HUES64 (cell line): Measurements from ENCODE around the gene SPATA3.

Experiments
- H3K27ac ChIP-seq: 2 replicates; pipeline ENCODE4 v1.7.0; 2013; ENCODE audit warnings: low read depth, low read length, inconsistent platforms
- H3K27me3 ChIP-seq: 2 replicates; pipeline ENCODE4 v1.6.1; 2013; ENCODE audit warnings: mild to moderate bottlenecking, low read length; ENCODE audit not compliant: insufficient read depth
- H3K36me3 ChIP-seq: 2 replicates; pipeline ENCODE4 v1.6.1; 2013; ENCODE audit warnings: mild to moderate bottlenecking, low read length; ENCODE audit not compliant: insufficient read depth
- H3K4me1 ChIP-seq: 2 replicates; pipeline ENCODE4 v1.6.1; 2013; ENCODE audit warnings: mild to moderate bottlenecking, low read length, moderate library complexity; ENCODE audit not compliant: insufficient read depth
- H3K4me3 ChIP-seq: 2 replicates; pipeline ENCODE4 v1.5.1; 2013; ENCODE audit warnings: mild to moderate bottlenecking, low read length, moderate library complexity
- H3K9ac ChIP-seq: 2 replicates; pipeline ENCODE4 v1.6.1; 2013; ENCODE audit warnings: mild to moderate bottlenecking, low read depth, low read length
- H3K9me3 ChIP-seq: 2 replicates; pipeline ENCODE4 v1.6.1; 2013; ENCODE audit warnings: low read depth, low read length; ENCODE audit not compliant: insufficient read depth
- WGBS: fragments of 150-250, 120-280 bp; methylation state at CpG from one replicate; pipeline ENCODE4 v1.1.7; 2013; ENCODE audit warnings: missing lambda C conversion rate; 5-methylcytosine and 5-hydroxymethylcytosine counted together

SPATA3 gene

DNA sequence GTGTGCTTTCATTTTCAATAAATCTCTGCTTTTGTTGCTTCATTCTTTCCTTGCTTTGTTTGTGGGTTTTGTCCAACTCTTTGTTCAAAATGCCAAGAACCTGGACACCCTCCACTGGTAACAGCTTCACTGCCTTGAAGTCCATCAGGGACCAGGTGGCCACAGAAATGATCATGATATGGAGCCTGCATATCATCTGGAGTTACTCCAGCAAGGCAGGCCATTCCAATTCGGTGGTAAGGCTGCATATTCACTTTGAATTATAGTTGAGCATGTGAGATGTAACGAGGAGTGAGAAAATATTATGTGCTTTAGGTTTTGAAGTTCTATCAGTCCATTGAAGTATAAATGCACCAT is 26.3 kb upstream of the SPATA3 start:
- Histone ChIP-seq H3K4me1 (no peaks in the 10 kb centered on the region), H3K27ac (no peak overlapping the region), H3K4me3 (no peak overlapping the region), H3K9me3 (no peaks in the 10 kb centered on the region), H3K9ac (no peak overlapping the region), H3K27me3 (no peaks in the 10 kb centered on the region), H3K36me3 (no peaks in the 10 kb centered on the region)
- 92% methylated on average over 2 of the region's 2 CpGs for WGBS

DNA sequence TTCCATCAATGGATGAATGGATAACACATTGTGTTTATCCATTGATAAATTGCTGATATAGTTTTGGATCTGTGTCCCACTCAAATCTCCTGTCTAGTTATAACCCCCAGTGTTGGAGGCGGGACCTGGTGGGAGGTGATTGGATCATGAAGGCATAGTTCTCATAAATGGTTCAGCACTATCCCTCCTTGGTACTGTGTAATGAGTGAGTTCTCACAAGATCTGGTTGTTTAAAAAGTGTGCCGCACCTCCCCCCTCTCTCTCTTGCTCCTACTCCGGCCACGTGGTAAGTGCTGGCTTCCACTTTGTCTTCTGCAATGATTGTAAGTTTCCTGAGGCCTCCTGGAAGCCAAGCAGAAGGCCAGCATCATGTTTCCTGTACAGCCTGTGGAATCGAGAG is 23.9 kb upstream of the SPATA3 start:
- H3K27ac ChIP-seq, result no peak overlapping the region
- H3K4me3 ChIP-seq, result no peak overlapping the region
- no peaks in the 10 kb centered on the region for H3K27me3 ChIP-seq
- 91% methylated on average over 5 of the region's 5 CpGs for WGBS
- no peak overlapping the region for H3K9ac ChIP-seq
- no peaks in the 10 kb centered on the region for H3K36me3 ChIP-seq
- H3K9me3 ChIP-seq, result 0 out of 2 replicates have a peak, but pooled peaks cover 2% of the 10 kb centered on the region
- H3K4me1 ChIP-seq, result no peaks in the 10 kb centered on the region

DNA sequence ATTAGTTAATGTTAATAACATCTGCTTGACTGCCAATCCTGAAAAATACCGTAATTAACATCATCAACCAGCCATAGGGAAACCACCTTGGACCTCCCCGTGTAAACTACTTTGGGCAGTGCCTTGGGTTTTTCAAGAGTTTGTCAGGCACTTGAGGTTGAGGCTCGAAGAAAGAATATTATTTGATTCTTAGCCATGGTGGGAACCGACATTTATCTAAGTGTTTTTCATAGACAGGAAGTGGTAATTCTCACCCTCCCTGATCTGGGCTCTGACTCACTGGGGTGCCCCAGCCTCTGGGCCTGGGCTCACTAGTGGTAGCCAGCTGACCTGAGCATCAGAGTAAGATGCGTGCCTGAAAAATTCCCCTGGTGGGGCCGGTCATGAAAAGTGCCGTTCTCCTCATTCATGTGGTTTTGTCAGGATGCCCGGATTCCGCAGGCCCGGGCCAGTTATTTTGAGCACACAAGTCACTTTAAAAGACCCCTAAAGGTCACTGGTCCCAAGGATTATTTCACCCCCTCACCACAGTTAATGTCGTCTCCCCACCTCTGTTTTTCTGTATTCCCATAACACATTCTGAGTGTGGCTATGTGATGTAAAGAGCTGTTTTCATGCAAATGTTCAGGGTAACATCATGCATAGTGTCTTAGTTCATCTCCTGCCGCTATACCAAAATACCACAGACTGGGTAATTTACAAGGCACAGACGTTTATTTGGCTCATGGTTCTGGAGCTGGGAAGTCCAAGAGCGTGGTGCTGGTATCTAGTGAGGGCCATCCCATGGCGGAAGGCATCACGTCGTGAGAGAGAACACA is 21.6 kb upstream of the SPATA3 start:
- Histone ChIP-seq H3K27ac (no peak overlapping the region), H3K9me3 (0 out of 2 replicates have a peak, but pooled peaks cover 2% of the 10 kb centered on the region), H3K4me3 (no peak overlapping the region), H3K4me1 (no peaks in the 10 kb centered on the region), H3K9ac (no peak overlapping the region), H3K36me3 (no peaks in the 10 kb centered on the region), H3K27me3 (no peaks in the 10 kb centered on the region)
- 90% methylated on average over 17 of the region's 17 CpGs for WGBS

DNA sequence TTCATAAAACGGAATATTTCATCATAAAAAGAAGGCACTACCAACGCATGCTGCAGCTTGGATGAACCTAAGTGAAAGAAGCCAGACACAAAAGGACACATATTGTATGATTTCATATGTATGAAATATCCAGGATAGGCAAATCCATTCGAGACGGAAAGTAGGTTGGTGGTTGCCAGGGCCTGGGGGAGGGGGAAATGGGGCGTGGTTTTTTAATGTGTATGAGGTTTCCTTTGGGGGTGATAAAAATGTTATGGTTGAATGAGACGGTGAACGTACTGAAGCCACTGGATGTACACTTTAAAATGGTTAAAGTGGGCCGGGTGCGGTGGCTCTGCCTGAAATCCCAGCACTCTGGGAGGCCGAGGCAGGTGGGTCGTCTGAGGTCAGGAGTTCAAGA is 20.0 kb upstream of the SPATA3 start:
- 89% methylated on average over 11 of the region's 11 CpGs for WGBS
- H3K9me3 ChIP-seq, result 0 out of 2 replicates have a peak, but pooled peaks cover 2% of the 10 kb centered on the region
- no peak overlapping the region for H3K27ac ChIP-seq
- no peaks in the 10 kb centered on the region for H3K27me3 ChIP-seq
- H3K4me1 ChIP-seq, result no peaks in the 10 kb centered on the region
- no peak overlapping the region for H3K4me3 ChIP-seq
- no peaks in the 10 kb centered on the region for H3K36me3 ChIP-seq
- H3K9ac ChIP-seq, result no peak overlapping the region

DNA sequence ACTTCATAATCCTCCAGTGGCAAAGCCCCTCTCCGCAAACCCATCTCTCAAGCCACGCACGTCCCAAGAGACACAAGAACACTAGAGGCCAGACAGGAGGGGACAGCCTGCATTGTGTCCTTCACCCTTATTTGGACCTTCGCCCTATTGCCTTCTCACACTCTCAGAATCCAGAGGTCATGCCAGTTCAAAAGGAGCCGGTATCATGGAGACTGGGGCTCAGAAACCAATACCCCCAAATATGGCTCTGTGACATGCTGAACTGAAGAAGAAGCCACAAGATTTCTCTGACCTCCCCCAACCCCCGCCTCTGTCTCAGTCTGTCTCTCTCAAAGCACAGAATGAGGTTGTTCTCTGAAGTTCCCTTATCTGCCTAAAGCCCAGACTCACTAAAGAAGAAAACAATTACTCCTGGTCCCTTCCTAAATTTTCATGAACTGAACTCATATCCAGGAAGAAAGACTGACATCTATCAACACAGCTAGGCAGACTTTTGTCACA is 19.2 kb upstream of the SPATA3 start:
- Histone ChIP-seq H3K4me3 (no peak overlapping the region), H3K4me1 (no peaks in the 10 kb centered on the region), H3K9me3 (0 out of 2 replicates have a peak, but pooled peaks cover 2% of the 10 kb centered on the region), H3K27me3 (no peaks in the 10 kb centered on the region), H3K27ac (no peak overlapping the region), H3K9ac (no peak overlapping the region), H3K36me3 (no peaks in the 10 kb centered on the region)
- WGBS, result 91% methylated on average over 6 of the region's 6 CpGs

DNA sequence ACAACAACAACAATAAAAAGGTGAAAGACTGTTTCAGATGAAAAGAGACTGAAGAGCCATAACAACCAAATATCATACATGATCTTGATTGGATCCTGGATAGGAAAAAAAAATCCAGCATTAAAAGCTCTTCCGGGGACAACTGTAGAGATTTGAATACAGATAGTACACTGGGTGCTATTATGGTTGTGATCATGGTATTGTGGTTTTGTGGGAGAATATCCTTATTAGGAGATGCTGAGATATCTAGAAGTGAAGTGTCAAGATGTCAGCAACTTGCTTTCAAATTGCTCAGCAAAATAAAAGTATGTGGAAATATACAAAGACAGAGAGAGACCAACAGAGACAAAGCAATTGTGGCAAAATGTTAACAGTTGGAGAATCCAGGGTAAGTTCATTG is 15.5 kb upstream of the SPATA3 start:
- Histone ChIP-seq H3K27ac (no peak overlapping the region), H3K36me3 (no peaks in the 10 kb centered on the region), H3K9ac (no peak overlapping the region), H3K27me3 (no peaks in the 10 kb centered on the region), H3K9me3 (no peaks in the 10 kb centered on the region), H3K4me1 (no peaks in the 10 kb centered on the region), H3K4me3 (no peak overlapping the region)
- 92% methylated on average over 1 of the region's 1 CpG for WGBS

DNA sequence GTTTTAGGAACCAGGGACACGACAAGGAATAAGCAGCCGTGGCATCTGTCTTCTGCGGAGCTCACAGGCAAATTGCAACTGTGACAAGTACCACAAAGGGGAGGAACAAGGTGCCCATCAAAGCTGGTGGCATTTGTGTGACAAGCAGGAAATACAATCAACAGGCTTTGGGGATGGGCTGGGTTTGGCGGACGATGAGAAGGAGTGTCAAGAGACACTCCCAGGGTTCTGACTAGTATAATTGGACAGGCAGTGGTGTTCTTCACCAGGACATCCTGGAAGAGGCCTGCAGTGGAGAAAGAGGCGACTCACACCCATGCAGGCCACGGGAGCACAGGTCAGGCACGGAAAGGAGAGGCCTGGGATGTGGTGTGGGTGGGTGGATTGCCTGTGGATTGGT is 14.2 kb upstream of the SPATA3 start:
- no peak overlapping the region for H3K27ac ChIP-seq
- no peak overlapping the region for H3K9ac ChIP-seq
- no peak overlapping the region for H3K4me3 ChIP-seq
- WGBS, result 94% methylated on average over 8 of the region's 8 CpGs
- H3K4me1 ChIP-seq, result peaks cover 9% of the 10 kb centered on the region
- 0 out of 2 replicates have a peak, but pooled peaks cover 1% of the 10 kb centered on the region for H3K27me3 ChIP-seq
- no peaks in the 10 kb centered on the region for H3K9me3 ChIP-seq
- H3K36me3 ChIP-seq, result no peaks in the 10 kb centered on the region

DNA sequence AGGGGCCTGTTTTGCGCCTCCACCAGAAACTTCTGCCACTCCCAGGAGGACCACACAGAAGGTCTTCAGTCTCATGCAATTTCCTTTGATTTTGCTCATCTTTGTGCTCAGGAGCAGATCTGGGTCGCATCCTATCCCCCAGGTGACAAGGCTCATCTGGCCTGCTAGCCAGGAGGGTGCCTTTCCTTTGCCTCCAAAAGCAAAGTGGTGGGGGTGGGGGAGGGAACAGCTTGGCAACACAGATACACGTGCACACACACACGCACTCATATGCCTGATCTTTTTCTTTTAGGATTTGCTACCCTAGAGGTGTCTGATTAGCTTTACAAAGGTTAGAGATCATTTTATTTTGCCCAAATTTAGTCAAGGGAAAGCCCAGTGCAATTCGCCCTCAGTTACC is 13.8 kb upstream of the SPATA3 start:
- WGBS, result 94% methylated on average over 4 of the region's 5 CpGs
- H3K9ac ChIP-seq, result no peak overlapping the region

DNA sequence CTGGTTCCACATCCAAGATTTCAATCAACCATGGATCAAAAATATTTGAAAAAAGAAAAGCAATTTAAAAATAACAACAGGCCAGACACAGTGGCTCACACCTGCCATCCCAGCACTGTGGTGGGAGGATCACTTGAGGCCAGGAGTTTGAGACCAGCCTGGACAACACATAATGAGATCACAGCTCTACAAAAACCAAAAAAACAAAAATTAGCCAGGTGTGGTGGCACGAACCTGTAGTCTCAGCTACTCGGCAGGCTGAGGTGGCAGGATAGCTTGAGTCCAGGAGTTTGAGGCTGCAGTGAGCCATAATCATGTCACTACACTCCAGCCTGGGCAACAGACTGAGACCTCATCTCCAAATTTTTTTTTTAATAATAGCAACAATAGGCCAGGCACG is 13.4 kb upstream of the SPATA3 start:
- H3K27me3 ChIP-seq, result 0 out of 2 replicates have a peak, but pooled peaks cover 6% of the 10 kb centered on the region
- H3K4me1 ChIP-seq, result peaks cover 11% of the 10 kb centered on the region
- no peak overlapping the region for H3K27ac ChIP-seq
- no peaks in the 10 kb centered on the region for H3K36me3 ChIP-seq
- 92% methylated on average over 3 of the region's 3 CpGs for WGBS
- no peaks in the 10 kb centered on the region for H3K9me3 ChIP-seq
- H3K9ac ChIP-seq, result no peak overlapping the region
- H3K4me3 ChIP-seq, result no peak overlapping the region

More for the DNA sequence above, 13.8 kb upstream of the SPATA3 start:
- H3K27me3 ChIP-seq, result 0 out of 2 replicates have a peak, but pooled peaks cover 6% of the 10 kb centered on the region
- no peaks in the 10 kb centered on the region for H3K36me3 ChIP-seq
- H3K4me1 ChIP-seq, result peaks cover 11% of the 10 kb centered on the region
- no peaks in the 10 kb centered on the region for H3K9me3 ChIP-seq
- H3K4me3 ChIP-seq, result no peak overlapping the region
- H3K27ac ChIP-seq, result no peak overlapping the region

DNA sequence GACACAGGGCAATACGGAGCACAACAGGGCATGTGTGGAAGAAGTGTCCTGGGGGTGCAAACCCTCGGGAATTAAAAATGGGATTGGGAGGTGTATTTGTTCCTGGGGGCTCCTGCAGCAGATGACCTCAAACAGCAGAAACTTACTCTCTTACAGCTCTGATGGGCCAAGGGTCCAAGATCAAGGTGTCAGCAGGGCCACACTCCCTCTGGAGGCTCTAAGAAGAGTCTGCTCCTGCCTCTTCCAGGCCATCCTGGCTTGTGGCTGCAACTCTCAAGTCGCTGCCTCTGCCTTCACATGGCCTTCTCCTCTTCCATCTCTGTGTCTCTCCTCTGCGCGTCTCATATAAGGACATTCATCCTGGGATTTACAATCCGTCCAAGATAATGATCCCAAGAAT is 12.4 kb upstream of the SPATA3 start:
- no peaks in the 10 kb centered on the region for H3K9me3 ChIP-seq
- no peak overlapping the region for H3K9ac ChIP-seq
- H3K4me3 ChIP-seq, result no peak overlapping the region
- H3K4me1 ChIP-seq, result peaks cover 11% of the 10 kb centered on the region
- 0 out of 2 replicates have a peak, but pooled peaks cover 6% of the 10 kb centered on the region for H3K27me3 ChIP-seq
- H3K36me3 ChIP-seq, result no peaks in the 10 kb centered on the region
- WGBS, result 93% methylated on average over 6 of the region's 6 CpGs
- no peak overlapping the region for H3K27ac ChIP-seq

DNA sequence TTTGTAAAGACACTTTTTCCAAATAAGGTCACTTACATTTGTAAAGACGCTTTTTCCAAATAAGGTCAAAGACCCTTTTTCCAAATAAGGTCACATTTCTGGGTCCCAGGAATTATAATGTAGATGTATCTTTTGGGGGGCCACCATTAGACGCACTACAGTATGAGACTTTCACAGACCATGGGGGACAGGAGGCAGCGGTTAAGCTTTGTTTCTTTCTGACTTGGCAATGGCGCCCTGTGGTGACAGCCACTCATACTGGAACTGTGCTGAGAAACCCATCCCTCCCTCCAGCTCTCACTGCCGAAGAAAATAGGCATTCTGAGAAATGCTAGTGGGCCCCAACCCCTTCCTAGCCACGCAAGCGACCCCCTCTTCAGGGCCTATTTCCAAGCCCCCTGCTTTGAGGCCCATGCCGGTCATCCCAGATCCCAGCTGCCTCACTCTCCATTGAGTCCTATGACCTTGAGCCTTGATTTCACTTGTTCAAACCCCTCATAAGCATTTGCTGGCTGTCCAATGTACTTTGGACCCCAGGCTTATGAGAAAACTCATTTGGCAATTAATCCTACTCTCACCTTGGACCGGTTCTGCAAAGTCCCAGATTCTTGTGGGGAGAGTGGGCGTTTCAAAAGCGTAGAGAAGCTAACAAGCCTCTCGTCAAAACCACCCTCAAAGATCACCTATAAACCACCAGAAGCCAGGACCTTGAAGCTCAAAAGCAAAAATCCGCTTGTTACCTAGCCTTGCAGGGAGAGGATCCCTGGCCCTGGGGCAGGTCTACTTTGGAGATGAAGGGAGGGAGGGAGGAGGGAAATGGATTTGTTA is 11.3 kb upstream of the SPATA3 start:
- Histone ChIP-seq H3K4me3 (no peak overlapping the region), H3K9ac (no peak overlapping the region), H3K4me1 (peaks cover 11% of the 10 kb centered on the region), H3K9me3 (no peaks in the 10 kb centered on the region), H3K36me3 (no peaks in the 10 kb centered on the region), H3K27ac (no peak overlapping the region; the same call in 1 of the 2 replicates), H3K27me3 (0 out of 2 replicates have a peak, but pooled peaks cover 6% of the 10 kb centered on the region)
- 94% methylated on average over 13 of the region's 13 CpGs for WGBS
